GM21526 (cell line): ENCODE results near the gene SBK1.

Source experiments
- ATAC-seq: cut with Tn5 transposase; IDR thresholded peaks from one replicate; pipeline ENCODE4 v1.9.1; 2021; ENCODE audit warnings: moderate library complexity; ENCODE audit not compliant: unreplicated experiment, low FRiP score

Gene SBK1

GRCh38 chr16:28280881-28281836 lies 11.2 kb upstream of the SBK1 start:
- no peak for ATAC-seq

GRCh38 chr16:28282045-28282444 lies 10.3 kb upstream of the SBK1 start:
- no peak for ATAC-seq

DNA sequence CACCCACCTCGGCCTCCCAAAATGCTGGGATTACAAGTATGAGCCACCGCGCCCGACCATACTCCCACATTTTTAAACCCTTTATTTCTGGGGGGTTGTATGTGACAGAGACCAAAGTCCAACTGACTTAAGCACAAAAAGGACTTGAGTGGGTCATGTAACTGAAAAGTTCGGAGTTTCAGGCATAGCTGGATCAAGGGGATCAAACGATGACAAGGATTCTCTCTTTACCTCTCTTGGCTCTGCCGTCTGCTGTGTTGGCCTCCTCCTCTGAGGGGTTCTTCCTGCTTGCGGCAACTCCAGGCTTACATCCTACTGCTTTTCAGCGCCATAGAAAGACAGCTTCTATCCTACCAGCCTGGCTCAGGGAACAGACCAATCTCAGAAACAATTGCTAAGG lies 9.2 kb upstream of the SBK1 start:
- ATAC-seq, result no peak

DNA sequence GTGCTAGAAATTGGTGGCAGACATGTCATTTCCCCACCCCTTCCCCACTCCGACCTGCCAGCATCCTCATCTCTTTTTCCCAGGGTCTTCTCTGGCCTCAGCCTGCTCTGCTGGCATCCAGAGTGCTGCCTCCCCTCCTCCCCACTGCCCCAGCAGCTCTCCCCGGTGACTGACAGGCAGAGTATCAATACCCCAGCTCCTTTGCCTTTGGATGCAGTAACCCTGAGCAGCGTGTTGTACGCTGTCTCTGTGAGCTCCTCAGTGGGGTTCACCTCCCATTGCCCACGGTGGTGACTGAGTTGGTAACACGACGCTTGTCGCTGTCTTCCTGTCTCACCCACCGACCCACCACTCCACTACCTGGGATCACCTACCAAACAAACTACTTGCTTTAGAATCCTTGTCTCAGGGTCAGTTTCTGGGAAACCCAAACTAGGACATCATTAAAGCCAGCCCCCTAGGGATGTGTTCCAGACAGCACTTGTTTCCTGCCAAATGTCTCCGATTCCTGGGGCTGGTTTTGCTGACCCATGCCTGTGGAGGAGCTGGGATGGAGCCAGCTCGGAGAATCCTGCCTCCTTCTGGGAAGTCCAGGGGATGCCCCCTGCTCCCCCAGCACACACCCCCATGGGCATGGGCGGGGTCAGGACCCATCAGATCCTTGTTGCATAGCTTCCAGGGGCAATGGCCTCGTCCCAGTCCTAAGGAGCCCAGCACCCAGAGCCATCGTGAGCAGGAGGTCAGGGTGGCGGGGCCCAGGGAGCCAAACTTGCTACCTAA lies 8.3 kb upstream of the SBK1 start:
- ATAC-seq, result no peak

- no peak for ATAC-seq
Observed at GRCh38 chr16:28285649-28286048, 6.7 kb upstream of the SBK1 start.

DNA sequence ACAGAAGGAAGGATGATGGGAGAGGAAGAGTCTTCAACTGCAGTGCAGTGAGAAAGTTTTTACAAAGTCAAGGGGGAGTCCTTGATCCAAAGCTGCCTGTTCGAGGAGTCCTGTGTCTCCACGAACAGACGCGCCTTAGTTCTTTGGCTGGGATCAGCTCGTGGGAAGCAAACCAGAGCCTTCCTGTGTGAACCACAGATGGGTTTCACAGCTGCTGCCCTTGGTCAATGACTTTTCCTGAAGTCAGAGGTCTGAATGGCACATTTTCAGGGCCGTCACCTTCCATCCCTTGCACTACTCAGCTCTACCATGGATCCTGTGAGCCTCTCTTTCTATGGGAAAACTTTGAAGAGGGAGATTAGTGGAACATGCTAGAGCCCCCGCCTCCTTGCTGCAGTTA lies 4.2 kb upstream of the SBK1 start:
- ATAC-seq, result no peak

- ATAC-seq, result no peak
Observed at GRCh38 chr16:28289048-28289447, 3.3 kb upstream of the SBK1 start.

GRCh38 chr16:28289939-28290858 lies 2.1 kb upstream of the SBK1 start:
- ATAC-seq, result no peak

- no peak for ATAC-seq
Observed at GRCh38 chr16:28290859-28291254, 1.5 kb upstream of the SBK1 start.

- no peak for ATAC-seq
Observed at GRCh38 chr16:28292731-28293600, 641 bp downstream of the SBK1 start.

DNA sequence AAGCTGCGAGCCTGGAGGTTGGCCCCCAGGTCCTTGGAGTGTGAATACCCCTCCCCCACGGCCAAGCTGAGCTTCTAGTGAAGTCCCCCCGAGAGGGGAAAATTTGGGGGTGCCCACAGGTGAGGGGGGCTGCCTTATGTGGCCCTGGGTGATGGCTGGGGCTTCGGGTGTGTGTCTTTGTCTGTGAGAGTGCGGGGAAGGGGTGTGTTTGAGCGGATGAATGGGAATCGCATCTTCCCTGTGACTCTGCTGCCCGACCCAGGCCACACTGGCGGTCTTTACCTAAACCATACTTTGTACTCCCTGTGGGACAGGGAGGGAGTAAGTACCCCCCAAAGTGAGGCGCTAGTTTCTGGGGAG lies 1.3 kb downstream of the SBK1 start:
- no peak for ATAC-seq

DNA sequence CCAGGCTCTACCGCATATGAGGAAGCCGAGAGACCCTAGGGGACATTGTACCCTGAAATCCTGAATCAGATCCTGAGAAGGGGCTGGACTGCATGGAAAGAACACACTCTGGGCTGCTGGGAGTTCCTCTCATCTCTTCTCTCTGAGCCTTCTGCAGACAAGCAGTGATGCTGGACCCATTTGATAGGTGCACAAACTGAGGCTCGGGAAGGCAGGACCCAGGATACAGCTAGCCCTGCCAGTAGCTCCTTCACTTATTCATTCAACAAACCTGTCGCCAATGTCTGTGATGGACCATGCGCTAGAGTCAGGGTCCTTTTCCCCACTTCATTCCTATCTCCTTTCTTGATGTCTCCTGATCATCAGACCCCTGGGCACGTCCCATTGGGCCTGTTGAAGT lies 1.9 kb downstream of the SBK1 start:
- no peak for ATAC-seq

- no peak for ATAC-seq
Observed at GRCh38 chr16:28295276-28295675, 3.0 kb downstream of the SBK1 start.

GRCh38 chr16:28297308-28297707 lies 5.0 kb downstream of the SBK1 start:
- ATAC-seq, result no peak

- no peak for ATAC-seq
Observed at GRCh38 chr16:28297784-28298510, 5.6 kb downstream of the SBK1 start.

DNA sequence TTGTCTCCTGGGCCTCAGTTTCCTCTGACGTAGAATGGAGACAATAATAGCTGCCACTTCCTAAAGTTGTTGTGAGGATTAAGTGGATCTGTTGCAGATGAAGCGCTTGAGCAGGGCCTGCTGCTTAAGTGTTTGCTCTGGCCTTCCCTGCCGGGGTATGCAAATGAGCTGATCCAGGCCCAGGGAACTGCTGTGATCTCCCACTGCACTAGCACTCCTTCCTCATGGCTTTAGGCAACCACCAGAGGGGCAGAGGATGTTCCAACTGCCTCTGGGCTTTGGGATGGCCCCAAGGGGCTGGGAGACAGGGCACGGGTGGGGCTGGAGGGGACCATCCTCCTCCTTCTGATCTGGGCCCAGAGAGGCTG lies 6.2 kb downstream of the SBK1 start:
- ATAC-seq, result no peak

- no peak for ATAC-seq
Observed at GRCh38 chr16:28300327-28300726, 8.0 kb downstream of the SBK1 start.

- ATAC-seq, result no peak
Observed at GRCh38 chr16:28301154-28301553, 8.8 kb downstream of the SBK1 start.

DNA sequence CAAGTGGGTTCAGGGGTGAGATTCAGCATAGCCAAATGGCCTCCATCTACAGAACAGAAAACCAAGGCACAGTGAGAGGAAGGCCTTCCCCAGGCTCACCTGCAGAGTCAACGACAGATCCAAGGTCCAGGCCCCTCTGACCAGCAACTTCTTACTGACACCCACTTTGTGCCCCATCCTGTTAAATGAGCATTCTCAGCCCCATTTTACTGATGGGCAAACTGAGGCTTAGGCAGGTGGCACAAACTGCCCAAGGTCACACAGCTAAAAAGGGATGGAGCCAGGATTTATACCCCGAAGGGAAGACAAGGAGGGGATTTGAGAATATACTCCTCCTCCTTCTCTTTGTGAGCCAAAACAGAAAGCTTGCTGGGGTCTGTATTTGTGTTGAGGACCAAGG lies 9.3 kb downstream of the SBK1 start:
- ATAC-seq, result no peak
